HG03280 (cell line): Measurements from ENCODE around the gene CDC37.
"Not testable (repeated sequence)": the region's sequence is repeated elsewhere in the genome, so short reads cannot be mapped to it uniquely, and the experiment has no call there.

Source experiments
- ATAC-seq: cut with Tn5 transposase; IDR thresholded peaks from one replicate; pipeline ENCODE4 v1.9.1; 2021; ENCODE audit warnings: mild to moderate bottlenecking, moderate library complexity; ENCODE audit not compliant: unreplicated experiment

CDC37 gene

GRCh38 chr19:10420444-10421239 lies 17.3 kb upstream of the CDC37 start, which contains the start of gene PDE4A:
TSS of gene PDE4A (plus strand) at chr19:10420538. CDS start at chr19:10420765, 227 bp downstream.
- no peak for ATAC-seq

- ATAC-seq, result no peak
These were observed 16.5 kb upstream of the CDC37 start for GRCh38 chr19:10419646-10420443.

GRCh38 chr19:10419200-10419645 lies 15.9 kb upstream of the CDC37 start:
- no peak for ATAC-seq

DNA sequence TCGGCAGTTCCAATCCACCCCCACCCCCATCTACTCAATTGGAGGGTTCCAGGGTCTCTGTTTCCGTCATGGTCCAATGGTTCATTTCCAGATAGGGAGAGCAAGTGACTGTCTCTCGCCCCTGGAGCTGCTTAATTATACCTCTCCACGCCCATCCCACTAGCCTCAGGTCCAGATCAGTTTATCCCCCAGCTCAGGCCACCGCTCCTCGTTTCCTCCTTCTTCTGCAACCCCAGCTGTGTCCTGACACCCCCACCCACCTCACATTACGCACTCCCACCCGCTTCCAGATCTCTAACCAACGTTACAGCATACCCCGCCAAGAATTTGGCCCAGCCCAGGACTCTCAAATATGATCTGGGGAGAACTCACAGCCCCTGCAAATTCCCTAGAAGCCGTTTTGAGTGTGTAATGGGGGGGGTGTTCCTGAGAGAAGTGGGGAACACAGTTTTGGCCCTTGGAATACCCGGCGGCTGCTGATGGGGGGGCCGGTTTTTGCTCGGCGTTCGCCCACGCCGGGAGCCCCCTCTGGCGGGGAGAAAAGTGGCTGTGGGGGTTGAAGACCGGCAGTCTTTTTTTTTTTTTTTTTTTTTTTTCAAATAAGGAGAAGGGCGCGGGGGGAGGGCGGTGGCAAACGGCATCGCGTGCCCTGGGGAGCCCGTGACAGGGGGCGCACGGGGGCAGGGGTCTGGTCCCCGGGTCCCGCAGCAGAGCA lies 15.3 kb upstream of the CDC37 start:
- no peak for ATAC-seq

GRCh38 chr19:10418235-10418484 lies 14.8 kb upstream of the CDC37 start:
- no peak for ATAC-seq

DNA sequence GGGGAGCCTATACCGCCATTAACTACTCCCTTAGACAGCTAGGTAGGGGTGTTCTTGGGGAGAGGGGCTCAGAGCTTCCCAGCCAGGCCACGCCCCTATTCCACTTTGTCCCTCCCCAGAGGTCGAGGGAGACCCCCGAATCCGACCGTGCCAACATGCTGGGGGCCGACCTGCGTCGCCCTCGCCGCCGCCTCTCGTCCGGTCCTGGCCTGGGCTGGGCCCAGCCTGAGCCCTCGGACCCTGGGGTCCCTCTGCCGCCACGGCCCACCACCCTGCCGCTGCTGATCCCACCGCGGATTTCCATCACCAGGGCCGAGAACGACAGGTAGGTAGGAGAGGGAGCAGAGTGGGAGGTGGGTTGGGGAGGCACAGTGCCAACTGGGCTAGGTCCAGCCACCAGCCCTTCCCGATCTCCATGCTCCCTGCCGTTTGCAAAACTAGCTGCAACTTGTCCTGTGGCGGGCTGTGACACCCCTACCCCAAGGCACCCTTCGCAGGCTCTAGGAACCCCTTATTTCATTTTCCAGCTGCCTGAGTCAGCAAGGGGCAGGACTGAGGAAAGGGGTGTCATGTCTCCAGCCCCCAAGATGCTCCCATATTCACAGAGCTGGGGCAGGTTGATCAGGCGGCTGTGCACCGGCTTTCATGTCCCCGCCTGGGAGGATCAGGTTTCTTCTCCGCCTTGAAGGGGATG lies 14.3 kb upstream of the CDC37 start:
- no peak for ATAC-seq

DNA sequence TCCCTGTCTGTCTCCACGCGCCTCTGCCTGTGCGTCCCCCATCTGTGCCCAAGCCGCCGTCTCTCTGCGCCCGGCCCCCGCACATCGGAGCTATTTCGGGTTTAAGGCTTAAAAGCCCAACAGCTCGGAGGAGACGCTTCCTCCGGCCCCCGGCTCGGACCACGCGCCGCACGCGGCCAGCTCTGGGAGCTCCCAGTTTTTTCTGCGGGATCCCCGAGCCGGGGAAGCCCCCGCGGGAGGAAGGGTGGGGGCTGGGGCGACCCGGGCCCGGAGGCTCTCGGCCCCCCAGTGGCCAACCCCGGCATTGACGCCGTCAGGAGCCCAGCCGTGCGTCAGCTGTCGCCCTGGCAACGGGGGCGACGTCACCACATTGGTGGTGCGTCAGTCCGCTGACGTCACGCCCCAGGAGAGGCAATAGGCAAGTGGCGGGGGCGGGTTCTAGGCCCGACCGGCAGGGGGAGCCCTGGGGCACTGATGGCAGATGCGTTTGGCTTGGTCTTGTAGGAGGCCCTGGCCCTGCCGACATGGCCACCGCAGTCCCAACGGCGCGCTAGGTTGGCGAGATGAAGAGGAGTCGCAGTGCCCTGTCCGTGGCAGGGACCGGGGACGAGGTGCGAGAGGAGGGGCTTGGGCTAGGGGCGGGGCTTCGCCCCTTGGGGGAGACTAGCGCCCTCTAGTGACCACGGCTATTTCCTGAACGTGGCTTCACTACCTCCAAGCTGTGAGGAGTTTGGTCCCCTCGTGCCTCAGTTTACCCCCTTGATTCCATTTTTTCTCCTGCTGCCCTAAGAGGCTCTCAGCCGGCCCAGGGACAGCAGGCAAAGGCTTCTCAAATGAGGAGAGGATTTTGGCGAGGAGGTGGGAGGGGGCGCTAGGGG lies 13.3 kb upstream of the CDC37 start:
- ATAC-seq, result peak; percentile 62

- ATAC-seq, result no peak
These were observed 12.7 kb upstream of the CDC37 start for GRCh38 chr19:10416083-10416379.

DNA sequence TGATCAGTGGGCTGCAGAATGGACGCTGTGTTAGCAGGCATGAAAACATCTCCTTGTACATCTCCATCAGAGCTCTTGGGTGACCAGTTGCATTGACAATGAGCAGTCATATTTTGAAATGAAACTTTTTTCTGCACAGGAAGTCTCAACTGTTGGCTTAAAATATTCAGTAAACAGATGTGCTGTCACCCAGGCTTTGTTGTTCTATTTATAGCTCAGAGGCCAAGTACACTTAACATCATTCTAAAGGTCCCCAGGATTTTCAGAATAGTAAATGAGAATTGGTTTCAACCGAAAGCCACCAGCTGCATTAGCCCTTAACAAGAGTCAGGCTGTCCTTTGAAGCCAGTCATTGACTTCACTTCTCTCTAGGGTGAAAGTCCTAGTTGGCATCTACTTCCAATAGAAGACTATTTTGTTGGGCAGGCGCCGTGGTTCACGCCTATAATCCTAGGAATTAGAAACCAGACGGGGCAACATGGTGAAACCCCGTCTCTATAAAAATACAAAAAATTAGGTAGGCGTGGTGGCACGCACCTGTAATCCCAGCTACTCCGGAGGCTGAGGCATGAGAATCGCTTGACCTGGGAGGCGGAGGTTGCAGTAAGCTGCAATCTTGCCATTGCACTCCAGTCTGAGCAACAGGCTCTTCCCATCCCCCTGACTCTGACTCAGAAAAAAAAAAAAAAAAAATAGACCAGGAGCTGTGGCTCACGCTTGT lies 9.1 kb upstream of the CDC37 start:
- ATAC-seq, result peak; percentile 44

- not testable (repeated sequence) for ATAC-seq
These were observed 7.9 kb upstream of the CDC37 start for GRCh38 chr19:10411224-10411623.

GRCh38 chr19:10408511-10409283 lies 5.4 kb upstream of the CDC37 start:
- ATAC-seq, result no peak

DNA sequence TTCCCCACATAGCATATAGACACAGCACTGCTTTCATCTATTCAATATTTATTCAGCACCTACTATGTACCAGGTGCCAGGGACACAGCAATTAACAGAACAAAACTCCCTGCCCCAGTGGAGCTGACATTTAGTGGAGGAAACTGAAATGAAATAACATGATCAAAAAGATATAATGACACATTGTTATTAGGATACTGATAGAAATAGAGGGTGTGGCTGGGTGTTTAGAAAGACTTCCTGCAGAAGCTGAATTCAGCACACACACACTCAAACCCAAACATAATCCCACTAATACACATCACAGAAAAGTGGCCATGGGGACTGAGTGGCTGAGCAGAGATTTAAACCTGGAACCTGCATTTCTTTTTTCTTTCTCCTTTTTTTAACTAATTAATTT lies 3.8 kb upstream of the CDC37 start:
- ATAC-seq, result no peak

DNA sequence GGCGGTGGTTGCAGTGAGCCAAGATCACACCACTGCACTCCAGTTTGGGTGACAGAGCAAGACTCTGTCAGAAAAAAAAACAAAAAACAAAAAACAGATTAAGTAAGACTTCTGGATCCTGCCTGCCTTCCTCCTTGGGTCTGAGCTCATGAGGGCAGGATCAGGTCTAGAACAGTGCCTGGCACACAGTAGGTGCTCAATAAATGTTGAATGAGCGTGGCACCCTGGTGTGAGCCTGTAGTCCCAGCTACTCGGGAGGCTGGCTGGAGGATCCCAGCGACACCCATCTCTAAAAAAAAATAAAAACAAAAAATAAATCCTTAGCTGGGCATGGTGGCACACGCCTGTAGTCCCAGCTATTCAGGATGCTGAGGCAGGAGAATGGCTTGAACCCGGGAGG lies 2.8 kb upstream of the CDC37 start:
- no peak for ATAC-seq

- ATAC-seq, result no peak
These were observed 1.8 kb upstream of the CDC37 start for GRCh38 chr19:10404888-10405820.

DNA sequence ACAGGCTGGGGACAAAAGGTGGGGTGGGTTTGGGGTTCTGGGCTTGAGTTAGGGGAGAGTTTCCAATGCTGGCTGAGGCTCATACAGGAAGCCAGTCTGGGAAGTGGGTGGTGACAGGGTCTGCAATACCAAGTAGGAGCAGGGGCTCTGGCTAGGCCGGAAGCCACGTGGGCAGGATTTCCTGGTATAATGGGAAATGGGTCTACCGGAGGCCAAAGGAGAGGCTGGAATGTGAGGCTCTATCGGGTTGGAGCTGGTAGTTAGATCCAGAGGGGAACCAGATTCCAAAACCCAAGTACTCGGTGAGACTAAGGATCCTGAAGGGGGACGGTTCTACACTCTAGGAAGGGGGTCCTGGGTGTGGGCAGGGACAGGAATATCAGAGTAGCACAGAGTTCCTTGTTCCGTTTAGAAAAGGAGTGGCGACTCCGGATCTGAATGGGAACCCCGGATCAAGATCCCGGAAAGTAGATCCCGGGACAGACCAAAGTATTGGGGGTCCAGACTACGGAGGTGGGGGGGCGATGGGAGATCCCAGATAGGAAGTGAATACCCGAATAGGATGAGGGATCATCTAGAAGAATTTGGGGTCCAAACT lies 802 bp downstream of the CDC37 start:
- ATAC-seq, result no peak

GRCh38 chr19:10399878-10400277 lies 3.5 kb downstream of the CDC37 start:
- ATAC-seq, result no peak

DNA sequence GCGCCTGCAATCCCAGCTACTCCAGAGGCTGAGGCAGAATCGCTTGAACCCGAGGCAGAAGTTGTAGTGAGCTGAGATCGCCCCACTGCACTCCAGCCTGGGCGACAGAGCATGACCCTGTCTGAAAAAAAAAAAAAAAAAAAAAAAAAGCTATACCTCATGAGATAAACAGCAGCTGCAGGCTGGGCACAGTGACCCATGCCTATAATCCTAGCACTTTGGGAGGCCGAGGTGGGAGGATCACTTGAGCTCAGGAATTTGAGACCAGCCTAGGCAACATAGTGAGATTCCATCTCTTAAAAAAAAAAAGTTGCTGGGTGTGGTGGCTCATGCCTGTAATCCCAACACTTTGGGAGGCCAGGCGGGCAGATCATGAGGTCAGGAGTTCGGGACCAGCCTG lies 4.0 kb downstream of the CDC37 start:
- not testable (repeated sequence) for ATAC-seq
